ENCODE results near the gene NR5A2.

GRCh38 chr1:200211157-200211556 is 183.6 kb downstream of the NR5A2 start:
- TF ChIP-seq SP1 (IDR thresholded peaks at IDR 0.05) (no peak), SUZ12 (IDR thresholded peaks at IDR 0.05) (no peak), ELF4 (IDR thresholded peaks at IDR 0.05) (no peak), FOXM1 (IDR thresholded peaks at IDR 0.05; ENCODE audit: borderline replicate concordance) (no peak), BHLHE40 (IDR thresholded peaks at IDR 0.05; ENCODE audit: borderline replicate concordance) (no peak), LEF1 (IDR thresholded peaks at IDR 0.05; ENCODE audit: borderline replicate concordance) (no peak), L3MBTL2 (conservative IDR thresholded peaks at IDR 0.05) (no peak), ZNF384 (IDR thresholded peaks at IDR 0.05) (no peak), NFRKB (IDR thresholded peaks at IDR 0.05) (no peak), FOXA1 (IDR thresholded peaks at IDR 0.05) (no peak), FOXK2 (IDR thresholded peaks at IDR 0.05) (no peak), HDGF (IDR thresholded peaks at IDR 0.05; ENCODE audit: borderline replicate concordance) (no peak), CTBP1 (IDR thresholded peaks at IDR 0.05; ENCODE audit: borderline replicate concordance) (no peak)
- TF ChIP-seq, protein P1, sequence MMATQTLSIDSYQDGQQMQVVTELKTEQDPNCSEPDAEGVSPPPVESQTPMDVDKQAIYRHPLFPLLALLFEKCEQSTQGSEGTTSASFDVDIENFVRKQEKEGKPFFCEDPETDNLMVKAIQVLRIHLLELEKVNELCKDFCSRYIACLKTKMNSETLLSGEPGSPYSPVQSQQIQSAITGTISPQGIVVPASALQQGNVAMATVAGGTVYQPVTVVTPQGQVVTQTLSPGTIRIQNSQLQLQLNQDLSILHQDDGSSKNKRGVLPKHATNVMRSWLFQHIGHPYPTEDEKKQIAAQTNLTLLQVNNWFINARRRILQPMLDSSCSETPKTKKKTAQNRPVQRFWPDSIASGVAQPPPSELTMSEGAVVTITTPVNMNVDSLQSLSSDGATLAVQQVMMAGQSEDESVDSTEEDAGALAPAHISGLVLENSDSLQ (IDR thresholded peaks at IDR 0.05): no peak

Data from HEK293T (cell line).